SKM-1 (cell line): Measurements from ENCODE around the gene POLE.

Source experiments
- DNase-seq: peaks from one replicate; lab custom pipeline; 2025; ENCODE audit not compliant: unreplicated experiment; lab: John Stamatoyannopoulos, UW

POLE gene

GRCh38 chr12:132582582-132583410 is 104.3 kb downstream of the POLE start:
- no peak for DNase-seq

GRCh38 chr12:132582058-132582420 is 105.1 kb downstream of the POLE start:
- DNase-seq: no peak

GRCh38 chr12:132581348-132582057 is 105.6 kb downstream of the POLE start:
- no peak for DNase-seq

- no peak for DNase-seq
Observed at GRCh38 chr12:132580701-132581292, 106.3 kb downstream of the POLE start.

GRCh38 chr12:132579744-132580143 is 107.4 kb downstream of the POLE start:
- DNase-seq: no peak

GRCh38 chr12:132578826-132579225 is 108.3 kb downstream of the POLE start:
- no peak for DNase-seq

GRCh38 chr12:132578118-132578517 is 109.0 kb downstream of the POLE start:
- DNase-seq: no peak

GRCh38 chr12:132577191-132577920 is 109.8 kb downstream of the POLE start:
- DNase-seq: no peak

GRCh38 chr12:132576701-132577100 is 110.4 kb downstream of the POLE start:
- no peak for DNase-seq

GRCh38 chr12:132575661-132576060 is 111.5 kb downstream of the POLE start:
- DNase-seq: no peak

- no peak for DNase-seq
Observed at GRCh38 chr12:132574271-132574996, 112.7 kb downstream of the POLE start.
